NOMO-1 treated with dmso at 0.1 percent for 144 hours (cell line): ENCODE data around the gene GAS2L1.

Experiments used
- DNase-seq: peaks from one replicate; lab custom pipeline; 2025; ENCODE audit not compliant: unreplicated experiment; lab: John Stamatoyannopoulos, UW

GAS2L1 gene

GRCh38 chr22:29308791-29309262, 2.4 kb downstream of the GAS2L1 start:
- no peak for DNase-seq

GRCh38 chr22:29309332-29310064, 3.0 kb downstream of the GAS2L1 start:
- DNase-seq = no peak

- DNase-seq = no peak
These were observed 3.8 kb downstream of the GAS2L1 start for GRCh38 chr22:29310065-29310862.

GRCh38 chr22:29310863-29311339, 4.5 kb downstream of the GAS2L1 start:
- peak; percentile 47 for DNase-seq

GRCh38 chr22:29311464-29312217, 5.2 kb downstream of the GAS2L1 start:
- DNase-seq = no peak

- no peak for DNase-seq
These were observed 6.0 kb downstream of the GAS2L1 start for GRCh38 chr22:29312218-29313125.

GRCh38 chr22:29313126-29313575, 6.7 kb downstream of the GAS2L1 start:
- no peak for DNase-seq

- DNase-seq = no peak
These were observed 7.4 kb downstream of the GAS2L1 start for GRCh38 chr22:29313576-29314466.

GRCh38 chr22:29314537-29315285, 8.3 kb downstream of the GAS2L1 start:
- no peak for DNase-seq

- no peak for DNase-seq
These were observed 9.1 kb downstream of the GAS2L1 start, which contains the start of gene RASL10A for GRCh38 chr22:29315286-29316140. Gene RASL10A, minus strand, starts transcription at chr22:29315697. Its CDS starts 451 bp downstream, at chr22:29315246.

GRCh38 chr22:29316141-29316828, 9.8 kb downstream of the GAS2L1 start:
- DNase-seq = no peak

- no peak for DNase-seq
These were observed 11.5 kb downstream of the GAS2L1 start for GRCh38 chr22:29317827-29318454.

- no peak for DNase-seq
These were observed 12.6 kb downstream of the GAS2L1 start for GRCh38 chr22:29319072-29319471.

- no peak for DNase-seq
These were observed 14.1 kb downstream of the GAS2L1 start for GRCh38 chr22:29320546-29320945.

GRCh38 chr22:29323641-29324040, 17.2 kb downstream of the GAS2L1 start:
- DNase-seq = no peak

- no peak for DNase-seq
These were observed 18.9 kb downstream of the GAS2L1 start for GRCh38 chr22:29325356-29325755.
